ENCODE measurements around the gene HSFX4. TPM values are rescaled to one million over a fixed set of nuclear protein-coding genes. Genes with fewer than 3 reads are reported as not detected.
"Not testable (repeated sequence)": the region's sequence is repeated elsewhere in the genome, so short reads cannot be mapped to it uniquely, and the experiment has no call there.

Gene HSFX4
- total and polyA plus RNA-seq, 2 of the 13 experiments (the other 11 are each of a cell fraction or from before 2014, with no cell fraction given): not detected

GRCh38 chrX:149937328-149937727 is 8.0 kb downstream of the HSFX4 start:
- H3K36me3 ChIP-seq (replicated peaks in 1 of 2; ENCODE audit: control insufficient read depth in 1 of 2, insufficient read depth in 2 of 2, low read length in 2 of 2); H3K79me2 ChIP-seq (ENCODE audit: insufficient read depth, low read length); H2AFZ ChIP-seq (ENCODE audit: low read length); in situ Hi-C loops (cut with HindIII; ENCODE audit: extremely low pct_ligation_motif_present, low pct_unique_long_range_greater_than_20kb); FAIRE-seq; intact Hi-C loops (cut with micrococcal nuclease; ENCODE audit: unreplicated experiment); ATAC-seq; CTCF ChIA-PET (ENCODE audit: low intra/inter-chr PET ratio, low total read pairs); H3K9me3 ChIP-seq (ENCODE audit: low read length); H4K20me1 ChIP-seq (ENCODE audit: insufficient read depth, low read length); DNase-seq (ENCODE audit: low spot score); H3K4me1 ChIP-seq (ENCODE audit: insufficient read depth, low read length); H3K27me3 ChIP-seq (ENCODE audit: control insufficient read depth in 1 of 2, insufficient read depth in 2 of 2, low read length in 2 of 2); BruUV-seq (replicated peaks): not testable (repeated sequence)
- POLR2A ChIA-PET: interaction anchor here (3.4 kb wide), 1 partner anchor 397 kb away, joined by 16 read pairs; the partner anchor contains the start of gene EOLA1
- peak; percentile 47 to 54; a peak in 3 of 4 replicates for TF ChIP-seq MAFK (conservative IDR thresholded peaks at IDR 0.05 in 1 of 2, IDR thresholded peaks at IDR 0.05 in 1 of 2; ENCODE audit: low read length in 2 of 2)
- WGBS (ENCODE audit: low lambda C conversion rate): 86% methylated on average over 1 of the region's 5 CpGs
- peak overlapping the region; percentile 87 for H3K9ac ChIP-seq (ENCODE audit: insufficient read depth, low read depth, low read length)
- H3K4me3 ChIP-seq (replicated peaks in 1 of 3; ENCODE audit: insufficient read depth in 1 of 3, low read depth in 2 of 3, low read length in 3 of 3): peak overlapping the region; percentile 69 to 88 (median 82); a peak in 5 of 6 replicates
- peak overlapping the region; percentile 86 for H3K27ac ChIP-seq (ENCODE audit: extremely low read length, insufficient read depth, low read length)
- peak overlapping the region; percentile 76 for H3K4me2 ChIP-seq (ENCODE audit: low read depth, low read length)

GRCh38 chrX:149937871-149938426 is 8.6 kb downstream of the HSFX4 start:
- TSS peak; percentile 79 for BruUV-seq (replicated peaks)
- intact Hi-C loops (cut with micrococcal nuclease; ENCODE audit: unreplicated experiment) (no loop called here), in situ Hi-C loops (cut with HindIII; ENCODE audit: extremely low pct_ligation_motif_present, low pct_unique_long_range_greater_than_20kb) (no loop called here)
- Histone ChIP-seq H3K4me2 (ENCODE audit: low read depth, low read length) (peak overlapping the region; percentile 76), H4K20me1 (ENCODE audit: insufficient read depth, low read length) (no peaks in the 10 kb centered on the region), H3K9ac (ENCODE audit: insufficient read depth, low read depth, low read length) (peak overlapping the region; percentile 87), H3K79me2 (ENCODE audit: insufficient read depth, low read length) (peaks cover 9% of the 10 kb centered on the region), H3K36me3 (replicated peaks in 1 of 2; ENCODE audit: control insufficient read depth in 1 of 2, insufficient read depth in 2 of 2, low read length in 2 of 2) (no peaks in the 10 kb centered on the region), H3K4me1 (ENCODE audit: insufficient read depth, low read length) (no peaks in the 10 kb centered on the region; the same call in 1 of the 2 replicates), H3K27me3 (ENCODE audit: control insufficient read depth in 1 of 2, insufficient read depth in 2 of 2, low read length in 2 of 2) (no peaks in the 10 kb centered on the region; a peak in 1 of 5 replicates), H3K4me3 (replicated peaks in 1 of 3; ENCODE audit: insufficient read depth in 1 of 3, low read depth in 2 of 3, low read length in 3 of 3) (peak overlapping the region; percentile 69 to 88 (median 82); a peak in 5 of 6 replicates), H2AFZ (ENCODE audit: low read length) (no peak overlapping the region), H3K9me3 (ENCODE audit: low read length) (no peaks in the 10 kb centered on the region), H3K27ac (ENCODE audit: extremely low read length, insufficient read depth, low read length) (peak overlapping the region; percentile 86)
- DNase-seq (ENCODE audit: low spot score) (no peak), ATAC-seq (peak; percentile 3), FAIRE-seq (no peak)
- no CpG with 5 or more reads among the region's 46 CpGs for WGBS (ENCODE audit: low lambda C conversion rate)
- ChIA-PET POLR2A (interaction anchor here (2.8 to 3.4 kb wide), 2 partner anchors 398 to 755 kb away, joined by 9 to 16 read pairs; partner anchors contain the start of genes EOLA1 and MTMR1), CTCF (ENCODE audit: low intra/inter-chr PET ratio, low total read pairs) (no interaction called here)
- TF ChIP-seq MIER3 (CRISPR knock-in tag; IDR thresholded peaks at IDR 0.05; ENCODE audit: borderline replicate concordance) (no peak), POLR2A (IDR thresholded peaks at IDR 0.05; ENCODE audit: insufficient read depth in 1 of 2, low read depth in 2 of 2, low read length in 2 of 2) (peak in 1 of 2 experiments; percentile 67; a peak in 2 of 4 replicates), PHF8 (CRISPR knock-in tag; IDR thresholded peaks at IDR 0.05) (peak; percentile 67), HDAC1 (CRISPR knock-in tag; IDR thresholded peaks at IDR 0.05) (peak; percentile 73), ZBTB42 (CRISPR knock-in tag; IDR thresholded peaks at IDR 0.05) (0 out of 2 replicates have a peak, but pooled peaks have one; percentile 34), THAP9 (CRISPR knock-in tag; IDR thresholded peaks at IDR 0.05; ENCODE audit: borderline replicate concordance) (0 out of 2 replicates have a peak, but pooled peaks have one; percentile 11), BORCS8-MEF2B (CRISPR knock-in tag; IDR thresholded peaks at IDR 0.05) (0 out of 2 replicates have a peak, but pooled peaks have one; percentile 28), ZNF616 (CRISPR knock-in tag; IDR thresholded peaks at IDR 0.05; ENCODE audit: low read depth) (0 out of 2 replicates have a peak, but pooled peaks have one; percentile 27), SALL2 (CRISPR knock-in tag; IDR thresholded peaks at IDR 0.05) (no peak), TMF1 (CRISPR knock-in tag; IDR thresholded peaks at IDR 0.05; ENCODE audit: low read depth) (0 out of 2 replicates have a peak, but pooled peaks have one; percentile 28)
- TF ChIP-seq, protein P1, sequence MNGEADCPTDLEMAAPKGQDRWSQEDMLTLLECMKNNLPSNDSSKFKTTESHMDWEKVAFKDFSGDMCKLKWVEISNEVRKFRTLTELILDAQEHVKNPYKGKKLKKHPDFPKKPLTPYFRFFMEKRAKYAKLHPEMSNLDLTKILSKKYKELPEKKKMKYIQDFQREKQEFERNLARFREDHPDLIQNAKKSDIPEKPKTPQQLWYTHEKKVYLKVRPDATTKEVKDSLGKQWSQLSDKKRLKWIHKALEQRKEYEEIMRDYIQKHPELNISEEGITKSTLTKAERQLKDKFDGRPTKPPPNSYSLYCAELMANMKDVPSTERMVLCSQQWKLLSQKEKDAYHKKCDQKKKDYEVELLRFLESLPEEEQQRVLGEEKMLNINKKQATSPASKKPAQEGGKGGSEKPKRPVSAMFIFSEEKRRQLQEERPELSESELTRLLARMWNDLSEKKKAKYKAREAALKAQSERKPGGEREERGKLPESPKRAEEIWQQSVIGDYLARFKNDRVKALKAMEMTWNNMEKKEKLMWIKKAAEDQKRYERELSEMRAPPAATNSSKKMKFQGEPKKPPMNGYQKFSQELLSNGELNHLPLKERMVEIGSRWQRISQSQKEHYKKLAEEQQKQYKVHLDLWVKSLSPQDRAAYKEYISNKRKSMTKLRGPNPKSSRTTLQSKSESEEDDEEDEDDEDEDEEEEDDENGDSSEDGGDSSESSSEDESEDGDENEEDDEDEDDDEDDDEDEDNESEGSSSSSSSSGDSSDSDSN (CRISPR knock-in tag; IDR thresholded peaks at IDR 0.05): peak; percentile 43; the same call in 1 of the 2 replicates

All from HepG2 (cell line).